GM12878 (cell line): ENCODE data around the gene PTPRD. TPM values are rescaled to one million over a fixed set of nuclear protein-coding genes. Genes with fewer than 3 reads are reported as not detected.

Experiments used
- ATAC-seq: fragments of 200-7000 bp; cut with Tn5 transposase; 3 replicates; pipeline ENCODE4 v1.9.1; 2020; ENCODE audit warnings: mild to moderate bottlenecking, moderate library complexity
- BruUV-seq: library from RNA; stranded (reverse); fragments of 400-500 nt; replicated peaks from 2 replicates; lab custom pipeline; 2021; lab: Mats Ljungman, UMichigan
- CTCF ChIA-PET: fragments of 300-600 bp; sonication (Branson Sonifier 250); formaldehyde crosslinking; extraction: SDS; loops from one replicate; lab custom pipeline; 2021; ENCODE audit warnings: inconsistent platforms; lab: Yijun Ruan, JAX
- POLR2A ChIA-PET: fragments of 350-600 bp; formaldehyde crosslinking; extraction: SDS; loops from one replicate; lab custom pipeline; 2021; ENCODE audit warnings: inconsistent platforms; lab: Charles Lee
- RAD21 ChIA-PET: fragments of 300-600 bp; sonication (Branson Sonifier 250); formaldehyde crosslinking; loops from one replicate; lab custom pipeline; 2023; ENCODE audit warnings: antibody characterized with exemption; ENCODE audit not compliant: unreplicated experiment; lab: Charles Lee
- SMC1A ChIA-PET: fragments of 300-600 bp; sonication (Branson Sonifier 250); formaldehyde crosslinking; loops from one replicate; lab custom pipeline; 2023; ENCODE audit not compliant: unreplicated experiment, uncharacterized antibody; lab: Charles Lee
- DNase-seq: peaks from one replicate; pipeline ENCODE4 v3.0.0-alpha.2; 2011; ENCODE audit warnings: low read depth, low spot score
- FAIRE-seq: peaks from 3 replicates; lab custom pipeline; 2011; peaks lifted over from hg19 to GRCh38; lab: Jason Lieb, UNC
- H2AFZ ChIP-seq: 2 replicates; pipeline ENCODE4 v1.6.0; 2011; ENCODE audit warnings: low read depth, low read length, control low read depth; ENCODE audit not compliant: control insufficient read depth
- H3K27ac ChIP-seq: 2 replicates; pipeline ENCODE4 v1.5.1; 2011; ENCODE audit warnings: control low read depth; ENCODE audit not compliant: control insufficient read depth, insufficient read depth
- H3K27me3 ChIP-seq, 2 experiments: replicated peaks in 1 of 2; 2 replicates each; pipeline versions ENCODE4 v1.6.0 to v1.6.1; 2011; ENCODE audit warnings: low read length in 1 of 2; ENCODE audit not compliant: control insufficient read depth in 2 of 2, insufficient read depth in 2 of 2
- H3K36me3 ChIP-seq, 2 experiments: 2 replicates each; pipeline ENCODE4 v1.5.1; 2011; ENCODE audit warnings: low read length in 1 of 2; ENCODE audit not compliant: control insufficient read depth in 2 of 2, insufficient read depth in 2 of 2
- H3K4me1 ChIP-seq: 2 replicates; pipeline ENCODE4 v1.6.1; 2011; ENCODE audit warnings: mild to moderate bottlenecking, low read length, moderate library complexity, mixed read lengths; ENCODE audit not compliant: control insufficient read depth, insufficient read depth
- H3K4me2 ChIP-seq: 2 replicates; pipeline ENCODE4 v1.6.0; 2011; ENCODE audit warnings: control low read depth; ENCODE audit not compliant: control insufficient read depth, insufficient read depth
- H3K4me3 ChIP-seq: fragments of 200-600 bp; sonication (generic); 2 replicates; pipeline ENCODE4 v1.5.1; 2016
- H3K79me2 ChIP-seq: 2 replicates; pipeline ENCODE4 v1.6.0; 2011; ENCODE audit warnings: low read length; ENCODE audit not compliant: control insufficient read depth, insufficient read depth
- H3K9ac ChIP-seq: 2 replicates; pipeline ENCODE4 v1.8.0; 2011; ENCODE audit warnings: low read length, control low read depth, mixed read lengths; ENCODE audit not compliant: control insufficient read depth, insufficient read depth
- H3K9me3 ChIP-seq: replicated peaks from 3 replicates; pipeline ENCODE4 v1.5.1; 2011; ENCODE audit warnings: mild to moderate bottlenecking, low read length; ENCODE audit not compliant: control insufficient read depth, insufficient read depth
- H4K20me1 ChIP-seq: 2 replicates; pipeline ENCODE4 v1.6.0; 2011; ENCODE audit not compliant: control insufficient read depth, insufficient read depth
- ATF3 ChIP-seq: IDR thresholded peaks from 2 replicates; pipeline ENCODE4 v1.6.1; 2011; ENCODE audit warnings: low read depth, mild to moderate bottlenecking, low read length, moderate library complexity, borderline replicate concordance; ENCODE audit errors: extremely low read depth
- BRCA1 ChIP-seq: IDR thresholded peaks from 2 replicates; pipeline ENCODE4 v1.6.1; 2011; ENCODE audit warnings: low read depth, low read length, improper control_type of control experiment
- E2F8 ChIP-seq: fragments of 450-650 bp; IDR thresholded peaks from 2 replicates; pipeline ENCODE4 v1.6.1; 2018; ENCODE audit warnings: mild to moderate bottlenecking, low read depth, moderate library complexity; ENCODE audit not compliant: partially characterized antibody
- ELK1 ChIP-seq: IDR thresholded peaks from 2 replicates; pipeline ENCODE4 v1.6.1; 2012; ENCODE audit warnings: low read depth, low read length, improper control_type of control experiment
- MTA3 ChIP-seq: IDR thresholded peaks from 2 replicates; pipeline ENCODE4 v1.6.1; 2012; ENCODE audit warnings: low read length, inconsistent platforms, borderline replicate concordance
- RAD51 ChIP-seq: fragments of 450-650 bp; IDR thresholded peaks from 2 replicates; pipeline ENCODE4 v1.6.1; 2016; ENCODE audit warnings: moderate library complexity, mild to moderate bottlenecking, inconsistent platforms
- STAT1 ChIP-seq: fragments of 450-650 bp; conservative IDR thresholded peaks from 2 replicates; pipeline ENCODE4 v1.6.1; 2014; ENCODE audit warnings: antibody characterized with exemption, mild to moderate bottlenecking
- ZBTB40 ChIP-seq: fragments of 450-650 bp; IDR thresholded peaks from 2 replicates; pipeline ENCODE4 v1.6.1; 2016; ENCODE audit warnings: mild to moderate bottlenecking, moderate library complexity, borderline replicate concordance
- WGBS: methylation state at CpG from one replicate; pipeline ENCODE4 v1.1.6; 2016; ENCODE audit warnings: low lambda C conversion rate; ENCODE audit not compliant: insufficient replicate concordance, insufficient coverage; ENCODE audit errors: missing lambda C conversion rate; 5-methylcytosine and 5-hydroxymethylcytosine counted together
- in situ Hi-C: fragments of 300-500 bp; cut with MboI; formaldehyde crosslinking; loops from 9 replicates; pipeline ENCODE4 v1.14.3; 2018; ENCODE audit warnings: mixed read lengths
- intact Hi-C: fragments of 100-400 bp; cut with micrococcal nuclease; formaldehyde crosslinking; loops from one replicate; pipeline ENCODE4 v1.14.2; 2022; ENCODE audit not compliant: unreplicated experiment
- polyA plus RNA-seq, 11 experiments: library from polyadenylated mRNA; depleted of rRNA in 4 of 11; unstranded in 6 of 11; stranded (reverse) in 5 of 11; fragments of >200 nt; fragmentation: Nextera tagmentation in 4 of 11; fragmentation: Illumina TruSeq in 1 of 11; extraction: Ambion mirVana in 4 of 11; extraction: Trizol in 1 of 11; gene quantifications; 1 replicate in 1 of 11; 2 replicates in 10 of 11; pipeline versions ENCODE4 v1.2.1 to v1.2.3, GENCODE V29; 2011 to 2016; ENCODE audit warnings: inconsistent platforms in 2 of 11, missing spikeins in 2 of 11, low read depth in 1 of 11
- total RNA-seq, 4 experiments: library from RNA; depleted of rRNA in 3 of 4; stranded (reverse); fragments of >200 nt in 3 of 4; fragmentation: Illumina TruSeq in 1 of 4; extraction: Trizol in 1 of 4; gene quantifications; 2 replicates each; pipeline versions ENCODE4 v1.2.1 to v1.2.3, GENCODE V29; 2013 to 2021

Gene PTPRD
- total and polyA plus RNA-seq, 10 of the 15 experiments (the other 5 are each of a cell fraction or from before 2014, with no cell fraction given) = under 0.01 to 0.05 (median 0.01) TPM; not detected in 7

- intact Hi-C loops = no loop called here
- in situ Hi-C loops = no loop called here
- CTCF ChIA-PET = no interaction called here
Measured at GRCh38 chr9:8552732-8553131, 2060.1 kb downstream of the PTPRD start.

GRCh38 chr9:8549214-8549613 is 2063.6 kb downstream of the PTPRD start:
- H3K9ac ChIP-seq = no peak overlapping the region
- H3K27ac ChIP-seq = no peak overlapping the region
- H3K4me1 ChIP-seq = no peaks in the 10 kb centered on the region
- CTCF ChIA-PET = no interaction called here
- no peaks in the 10 kb centered on the region for H3K79me2 ChIP-seq
- ATAC-seq (no peak), DNase-seq (no peak), FAIRE-seq (no peak)
- no TSS peak for BruUV-seq
- no peaks in the 10 kb centered on the region for H3K9me3 ChIP-seq
- TF ChIP-seq RAD51 (no peak), ZBTB40 (no peak), ATF3 (no peak), ELK1 (no peak), MTA3 (no peak), E2F8 (no peak), BRCA1 (no peak)
- H3K36me3 ChIP-seq = no peaks in the 10 kb centered on the region
- no peak overlapping the region for H3K4me2 ChIP-seq
- SMC1A ChIA-PET = no interaction called here
- intact Hi-C loops (no loop called here), in situ Hi-C loops (no loop called here)
- no peaks in the 10 kb centered on the region for H4K20me1 ChIP-seq
- RAD21 ChIA-PET = no interaction called here
- POLR2A ChIA-PET = no interaction called here
- H2AFZ ChIP-seq = no peak overlapping the region
- no peaks in the 10 kb centered on the region for H3K27me3 ChIP-seq
- H3K4me3 ChIP-seq = no peak overlapping the region
- 0% methylated on average over 1 of the region's 1 CpG for WGBS

More at GRCh38 chr9:8552732-8553131, 2060.1 kb downstream of the PTPRD start:
- no peaks in the 10 kb centered on the region for H3K9me3 ChIP-seq
- no peak for DNase-seq
- H3K36me3 ChIP-seq = no peaks in the 10 kb centered on the region
- H3K27me3 ChIP-seq = no peaks in the 10 kb centered on the region
- no peak for ATAC-seq
- ChIA-PET SMC1A (no interaction called here), POLR2A (no interaction called here), RAD21 (no interaction called here)
- TF ChIP-seq STAT1 = no peak
- 15% methylated on average over 3 of the region's 3 CpGs for WGBS
- no peak overlapping the region for H3K27ac ChIP-seq
- H4K20me1 ChIP-seq = no peaks in the 10 kb centered on the region
- no peak overlapping the region for H3K4me2 ChIP-seq
- no peaks in the 10 kb centered on the region for H3K79me2 ChIP-seq
- H3K9ac ChIP-seq = no peak overlapping the region
- H3K4me1 ChIP-seq = no peaks in the 10 kb centered on the region
- FAIRE-seq = no peak
- BruUV-seq = no TSS peak
- no peak overlapping the region for H2AFZ ChIP-seq
- no peak overlapping the region for H3K4me3 ChIP-seq
